A549 (cell line): ENCODE data around the gene MSH6. TPM values are rescaled to one million over a fixed set of nuclear protein-coding genes. Genes with fewer than 3 reads are reported as not detected.

Source experiments
- ATAC-seq, 2 experiments: fragments of 200-7000 bp in 1 of 2; fragments of >200 bp in 1 of 2; cut with Nextera tagmentation in 1 of 2; cut with Tn5 transposase in 1 of 2; 3 replicates each; pipeline versions ENCODE4 v1.8.0 to v1.9.1; 2018 to 2020; ENCODE audit warnings: mild to moderate bottlenecking in 1 of 2, moderate library complexity in 1 of 2
- CTCF ChIA-PET: fragments of 300-600 bp; sonication (Branson Sonifier 250); formaldehyde crosslinking; extraction: SDS; loops from one replicate; lab custom pipeline; 2021; ENCODE audit warnings: antibody characterized with exemption, inconsistent platforms; lab: Yijun Ruan, JAX
- POLR2A ChIA-PET: fragments of 350-600 bp; formaldehyde crosslinking; extraction: SDS; loops from one replicate; lab custom pipeline; 2021; ENCODE audit warnings: antibody characterized with exemption, inconsistent platforms; lab: Yijun Ruan, JAX
- DNase-seq, 2 experiments: peaks; one replicate each; pipeline versions ENCODE4 v3.0.0 to v3.0.0-alpha.2; 2011 to 2016; ENCODE audit warnings: low read depth in 1 of 2, low spot score in 1 of 2
- FAIRE-seq: peaks from 2 replicates; lab custom pipeline; 2011; peaks lifted over from hg19 to GRCh38; lab: Jason Lieb, UNC
- H3K27ac ChIP-seq, 2 experiments: fragments of >200 bp; sonication (Bioruptor Twin); formaldehyde crosslinking; 3 replicates each; pipeline ENCODE4 v1.5.1; 2016 to 2017
- H3K4me1 ChIP-seq: fragments of >200 bp; sonication (Bioruptor Twin); formaldehyde crosslinking; 3 replicates; pipeline ENCODE4 v1.6.1; 2016
- H3K4me2 ChIP-seq: fragments of >200 bp; sonication (Bioruptor Twin); formaldehyde crosslinking; 3 replicates; pipeline ENCODE4 v1.6.1; 2016
- H3K4me3 ChIP-seq: fragments of >200 bp; sonication (Bioruptor Twin); formaldehyde crosslinking; 3 replicates; pipeline ENCODE4 v1.5.1; 2016
- H3K9me3 ChIP-seq: fragments of >200 bp; sonication (Bioruptor Twin); formaldehyde crosslinking; 3 replicates; pipeline ENCODE4 v1.6.1; 2016
- CBX2 ChIP-seq: fragments of 200-600 bp; sonication (generic); IDR thresholded peaks from 2 replicates; pipeline ENCODE4 v1.6.1; 2016; ENCODE audit warnings: low read depth, mild to moderate bottlenecking, borderline replicate concordance
- CHD4 ChIP-seq: fragments of 200-600 bp; sonication (generic); IDR thresholded peaks from 2 replicates; pipeline ENCODE4 v1.6.1; 2016; ENCODE audit warnings: antibody characterized with exemption, mild to moderate bottlenecking, borderline replicate concordance
- EHF ChIP-seq: fragments of 250-450 bp; sonication (Bioruptor Pico); IDR thresholded peaks from 2 replicates; pipeline ENCODE4 v1.5.0; 2020; ENCODE audit warnings: mild to moderate bottlenecking
- FOSL2 ChIP-seq, 2 experiments: fragments of 450-650 bp in 1 of 2; fragments of >200 bp in 1 of 2; sonication (Bioruptor Twin) in 1 of 2; formaldehyde crosslinking; IDR thresholded peaks; 2 replicates each; pipeline versions ENCODE4 v1.5.0 to v1.6.1; 2016 to 2020; ENCODE audit warnings: mild to moderate bottlenecking in 1 of 2, moderate library complexity in 1 of 2
- MAZ ChIP-seq: fragments of 150-350 bp; IDR thresholded peaks from 2 replicates; pipeline ENCODE4 v1.6.1; 2014; ENCODE audit warnings: antibody characterized with exemption, low read depth, low read length, borderline replicate concordance
- NFE2L2 ChIP-seq: fragments of 150-350 bp; conservative IDR thresholded peaks from 2 replicates; pipeline ENCODE4 v1.6.1; 2014; ENCODE audit warnings: low read length
- NPAS2 ChIP-seq: fragments of 250-450 bp; sonication (Bioruptor Pico); IDR thresholded peaks from 2 replicates; pipeline ENCODE4 v1.8.0; 2022; ENCODE audit warnings: mild to moderate bottlenecking, moderate library complexity, borderline replicate concordance
- NR3C1 ChIP-seq: fragments of >200 bp; sonication (Bioruptor Twin); formaldehyde crosslinking; IDR thresholded peaks from 3 replicates; pipeline ENCODE4 v1.6.1; 2017
- RARB ChIP-seq: fragments of 250-450 bp; sonication (Bioruptor Pico); IDR thresholded peaks from 2 replicates; pipeline ENCODE4 v1.8.0; 2021; ENCODE audit warnings: mild to moderate bottlenecking, moderate library complexity
- RCOR1 ChIP-seq: fragments of 150-350 bp; IDR thresholded peaks from 2 replicates; pipeline ENCODE4 v1.6.1; 2014; ENCODE audit warnings: antibody characterized with exemption, low read length, low read depth
- SREBF2 ChIP-seq: fragments of 450-650 bp; IDR thresholded peaks from 2 replicates; pipeline ENCODE4 v1.6.1; 2014; ENCODE audit warnings: mild to moderate bottlenecking, moderate library complexity
- TFCP2L1 ChIP-seq: fragments of 250-450 bp; sonication (Bioruptor Pico); IDR thresholded peaks from 2 replicates; pipeline ENCODE4 v1.5.0; 2021; ENCODE audit warnings: mild to moderate bottlenecking
- TP53 ChIP-seq: fragments of 250-450 bp; sonication (Bioruptor Pico); IDR thresholded peaks from 2 replicates; pipeline ENCODE4 v1.5.0; 2021; ENCODE audit warnings: mild to moderate bottlenecking, moderate library complexity
- ZC3H11A ChIP-seq: fragments of 450-650 bp; IDR thresholded peaks from 2 replicates; pipeline ENCODE4 v1.6.1; 2014; ENCODE audit warnings: antibody characterized with exemption, mild to moderate bottlenecking
- WGBS: methylation state at CpG from one replicate; pipeline ENCODE4 v1.1.6; 2017; ENCODE audit errors: missing lambda C conversion rate; 5-methylcytosine and 5-hydroxymethylcytosine counted together
- polyA plus RNA-seq, 4 experiments: library from polyadenylated mRNA; depleted of rRNA in 3 of 4; stranded (reverse); fragments of >200 nt; fragmentation: RNase III in 1 of 4; extraction: RNeasy Plus Mini Kit Qiagen cat#74134 plus additional on column Dnase treatment in 1 of 4; gene quantifications; 2 replicates in 3 of 4; 3 replicates in 1 of 4; pipeline ENCODE4 v1.2.3, GENCODE V29; 2011 to 2017
- TF ChIP-seq, protein P1 (sequence below): IDR thresholded peaks from 2 replicates; pipeline ENCODE4 v1.6.1; 2012; ENCODE audit warnings: low read depth, borderline replicate concordance
- TF ChIP-seq, protein P2 (sequence below): IDR thresholded peaks from 2 replicates; pipeline ENCODE4 v1.6.1; 2012
- TF ChIP-seq, protein P3 (sequence below): fragments of 250-450 bp; sonication (Bioruptor Pico); IDR thresholded peaks from 2 replicates; pipeline ENCODE4 v1.5.0; 2021; ENCODE audit warnings: mild to moderate bottlenecking, moderate library complexity, borderline replicate concordance
- TF ChIP-seq, protein P4 (sequence below): fragments of 450-650 bp; IDR thresholded peaks from 2 replicates; pipeline ENCODE4 v1.6.1; 2014; ENCODE audit warnings: antibody characterized with exemption
- TF ChIP-seq, protein P5 (sequence below): IDR thresholded peaks from 2 replicates; pipeline ENCODE4 v1.6.1; 2012
- TF ChIP-seq, protein P6 (sequence below): fragments of 200-600 bp; sonication (generic); IDR thresholded peaks from 2 replicates; pipeline ENCODE4 v1.6.1; 2016; ENCODE audit warnings: antibody characterized with exemption, mild to moderate bottlenecking, moderate library complexity
- TF ChIP-seq, protein P7 (sequence below): fragments of >200 bp; sonication (Bioruptor Twin); formaldehyde crosslinking; IDR thresholded peaks from 3 replicates; pipeline ENCODE4 v1.5.1; 2016

MSH6 gene
- polyA plus RNA-seq, 2 of the 4 experiments (the other 2 are of a cell fraction) = 82.7 to 108 TPM

DNA sequence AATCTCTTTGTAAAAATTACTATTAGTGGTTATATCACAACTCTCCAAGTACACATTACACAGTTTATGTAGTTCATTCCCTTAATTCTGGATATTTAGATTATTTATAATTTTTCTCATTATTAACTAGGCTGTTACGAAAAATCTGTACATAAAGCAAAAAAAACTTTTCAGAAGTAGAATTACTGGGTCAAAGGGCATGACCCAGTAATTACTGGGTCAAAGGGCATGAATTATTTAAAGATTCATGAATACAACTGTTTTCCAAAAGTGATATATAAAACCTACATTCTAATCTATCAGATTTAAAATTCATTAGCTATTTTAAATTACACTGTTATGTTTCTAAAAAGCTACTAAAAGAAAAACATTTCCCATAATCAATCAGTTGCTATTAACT is 55.3 kb downstream of the MSH6 start:
- no peak overlapping the region for H3K4me2 ChIP-seq
- FAIRE-seq = no peak
- TF ChIP-seq, protein P1, sequence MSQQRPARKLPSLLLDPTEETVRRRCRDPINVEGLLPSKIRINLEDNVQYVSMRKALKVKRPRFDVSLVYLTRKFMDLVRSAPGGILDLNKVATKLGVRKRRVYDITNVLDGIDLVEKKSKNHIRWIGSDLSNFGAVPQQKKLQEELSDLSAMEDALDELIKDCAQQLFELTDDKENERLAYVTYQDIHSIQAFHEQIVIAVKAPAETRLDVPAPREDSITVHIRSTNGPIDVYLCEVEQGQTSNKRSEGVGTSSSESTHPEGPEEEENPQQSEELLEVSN = no peak
- TF ChIP-seq CHD4 (no peak), NPAS2 (CRISPR knock-in tag) (no peak), ZC3H11A (no peak), NR3C1 (no peak), FOSL2 (IDR thresholded peaks at IDR 0.05) (no peak), FOSL2 (CRISPR knock-in tag; IDR thresholded peaks at IDR 0.05) (no peak), MAZ (no peak), RCOR1 (no peak)
- TF ChIP-seq, protein P2, sequence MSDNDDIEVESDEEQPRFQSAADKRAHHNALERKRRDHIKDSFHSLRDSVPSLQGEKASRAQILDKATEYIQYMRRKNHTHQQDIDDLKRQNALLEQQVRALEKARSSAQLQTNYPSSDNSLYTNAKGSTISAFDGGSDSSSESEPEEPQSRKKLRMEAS = no peak
- TF ChIP-seq, protein P3, sequence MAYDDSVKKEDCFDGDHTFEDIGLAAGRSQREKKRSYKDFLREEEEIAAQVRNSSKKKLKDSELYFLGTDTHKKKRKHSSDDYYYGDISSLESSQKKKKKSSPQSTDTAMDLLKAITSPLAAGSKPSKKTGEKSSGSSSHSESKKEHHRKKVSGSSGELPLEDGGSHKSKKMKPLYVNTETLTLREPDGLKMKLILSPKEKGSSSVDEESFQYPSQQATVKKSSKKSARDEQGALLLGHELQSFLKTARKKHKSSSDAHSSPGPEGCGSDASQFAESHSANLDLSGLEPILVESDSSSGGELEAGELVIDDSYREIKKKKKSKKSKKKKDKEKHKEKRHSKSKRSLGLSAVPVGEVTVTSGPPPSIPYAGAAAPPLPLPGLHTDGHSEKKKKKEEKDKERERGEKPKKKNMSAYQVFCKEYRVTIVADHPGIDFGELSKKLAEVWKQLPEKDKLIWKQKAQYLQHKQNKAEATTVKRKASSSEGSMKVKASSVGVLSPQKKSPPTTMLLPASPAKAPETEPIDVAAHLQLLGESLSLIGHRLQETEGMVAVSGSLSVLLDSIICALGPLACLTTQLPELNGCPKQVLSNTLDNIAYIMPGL (CRISPR knock-in tag) = no peak
- TF ChIP-seq, protein P4, sequence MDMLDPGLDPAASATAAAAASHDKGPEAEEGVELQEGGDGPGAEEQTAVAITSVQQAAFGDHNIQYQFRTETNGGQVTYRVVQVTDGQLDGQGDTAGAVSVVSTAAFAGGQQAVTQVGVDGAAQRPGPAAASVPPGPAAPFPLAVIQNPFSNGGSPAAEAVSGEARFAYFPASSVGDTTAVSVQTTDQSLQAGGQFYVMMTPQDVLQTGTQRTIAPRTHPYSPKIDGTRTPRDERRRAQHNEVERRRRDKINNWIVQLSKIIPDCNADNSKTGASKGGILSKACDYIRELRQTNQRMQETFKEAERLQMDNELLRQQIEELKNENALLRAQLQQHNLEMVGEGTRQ = no peak
- no peaks in the 10 kb centered on the region for H3K9me3 ChIP-seq
- no peak overlapping the region for H3K4me3 ChIP-seq
- WGBS = 93% methylated on average over 1 of the region's 1 CpG
- H3K4me1 ChIP-seq = no peaks in the 10 kb centered on the region
- POLR2A ChIA-PET = interaction anchor here (0.5 kb wide), 1 partner anchor 55 kb away, joined by 3 read pairs; the partner anchor contains the start of gene MSH6
- no peak overlapping the region for H3K27ac ChIP-seq
- DNase-seq = no peak
- CTCF ChIA-PET = interaction anchor here (1.3 kb wide), 1 partner anchor 268 kb away, joined by 4 read pairs; no protein-coding TSS in a partner anchor
- ATAC-seq = no peak

DNA sequence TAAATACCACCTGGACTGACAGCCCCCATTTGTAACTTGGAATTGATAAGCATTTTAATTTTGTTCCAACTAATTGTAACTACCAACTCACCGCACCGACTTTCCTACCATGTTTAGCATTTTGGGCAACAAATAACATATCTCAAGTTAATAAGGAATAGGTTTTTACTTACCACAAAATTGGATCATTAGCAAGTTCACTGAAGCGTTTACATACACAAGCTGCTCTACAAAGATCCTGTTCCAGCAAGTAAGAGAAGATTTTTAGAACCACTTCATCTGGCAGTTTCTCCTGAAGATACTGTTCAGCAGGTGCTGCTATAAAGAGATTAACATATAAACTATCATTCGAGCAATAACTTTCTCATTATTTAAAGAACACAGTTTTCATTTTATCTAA is 55.7 kb downstream of the MSH6 start:
- Histone ChIP-seq H3K4me1 (no peaks in the 10 kb centered on the region), H3K9me3 (no peaks in the 10 kb centered on the region), H3K4me2 (no peak overlapping the region), H3K4me3 (no peak overlapping the region), H3K27ac (no peak overlapping the region)
- WGBS = 95% methylated on average over 4 of the region's 4 CpGs
- ATAC-seq (no peak), FAIRE-seq (no peak), DNase-seq (no peak)
- ChIA-PET CTCF (no interaction called here), POLR2A (no interaction called here)
- no peak for TF ChIP-seq CHD4
- TF ChIP-seq CBX2 = no peak
- TF ChIP-seq, protein P5, sequence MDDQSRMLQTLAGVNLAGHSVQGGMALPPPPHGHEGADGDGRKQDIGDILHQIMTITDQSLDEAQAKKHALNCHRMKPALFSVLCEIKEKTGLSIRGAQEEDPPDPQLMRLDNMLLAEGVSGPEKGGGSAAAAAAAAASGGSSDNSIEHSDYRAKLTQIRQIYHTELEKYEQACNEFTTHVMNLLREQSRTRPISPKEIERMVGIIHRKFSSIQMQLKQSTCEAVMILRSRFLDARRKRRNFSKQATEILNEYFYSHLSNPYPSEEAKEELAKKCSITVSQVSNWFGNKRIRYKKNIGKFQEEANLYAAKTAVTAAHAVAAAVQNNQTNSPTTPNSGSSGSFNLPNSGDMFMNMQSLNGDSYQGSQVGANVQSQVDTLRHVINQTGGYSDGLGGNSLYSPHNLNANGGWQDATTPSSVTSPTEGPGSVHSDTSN = no peak
- TF ChIP-seq SREBF2 = no peak
- no peak for TF ChIP-seq FOSL2 (IDR thresholded peaks at IDR 0.05)
- TF ChIP-seq FOSL2 (CRISPR knock-in tag; IDR thresholded peaks at IDR 0.05) = no peak
- TF ChIP-seq, all 56 proteins: peak for 0

DNA sequence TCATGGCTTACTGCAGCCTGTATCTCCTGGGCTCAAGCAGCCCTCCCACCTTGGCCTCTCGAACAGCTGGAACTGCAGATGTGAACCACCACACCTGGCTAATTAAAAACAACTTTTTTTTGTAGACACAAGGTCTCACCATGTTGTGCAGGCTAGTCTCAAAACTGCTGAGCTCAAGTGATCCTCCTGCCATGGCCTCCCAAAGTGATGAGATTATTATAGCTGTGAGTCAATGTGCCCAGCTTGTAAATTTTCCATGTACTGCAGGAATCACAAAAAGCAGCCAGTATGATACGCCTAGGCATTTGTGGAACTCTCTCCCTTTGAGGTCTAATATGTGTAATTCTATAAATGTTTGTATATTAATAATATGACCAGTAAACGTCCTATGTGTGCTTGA is 59.9 kb downstream of the MSH6 start:
- 92% methylated on average over 3 of the region's 3 CpGs for WGBS

More for the DNA sequence above, 59.9 kb downstream of the MSH6 start:
- FAIRE-seq = no peak
- Histone ChIP-seq H3K27ac (no peak overlapping the region), H3K9me3 (no peaks in the 10 kb centered on the region), H3K4me3 (no peak overlapping the region), H3K4me1 (no peaks in the 10 kb centered on the region), H3K4me2 (no peak overlapping the region)
- ChIA-PET POLR2A (no interaction called here), CTCF (interaction anchor here (0.6 to 1.9 kb wide), 6 partner anchors 15 to 1929 kb away, joined by 3 to 14 read pairs (median 3); no protein-coding TSS in a partner anchor)
- TF ChIP-seq EHF (CRISPR knock-in tag) = no peak
- TF ChIP-seq NFE2L2 = no peak
- TF ChIP-seq, protein P6, sequence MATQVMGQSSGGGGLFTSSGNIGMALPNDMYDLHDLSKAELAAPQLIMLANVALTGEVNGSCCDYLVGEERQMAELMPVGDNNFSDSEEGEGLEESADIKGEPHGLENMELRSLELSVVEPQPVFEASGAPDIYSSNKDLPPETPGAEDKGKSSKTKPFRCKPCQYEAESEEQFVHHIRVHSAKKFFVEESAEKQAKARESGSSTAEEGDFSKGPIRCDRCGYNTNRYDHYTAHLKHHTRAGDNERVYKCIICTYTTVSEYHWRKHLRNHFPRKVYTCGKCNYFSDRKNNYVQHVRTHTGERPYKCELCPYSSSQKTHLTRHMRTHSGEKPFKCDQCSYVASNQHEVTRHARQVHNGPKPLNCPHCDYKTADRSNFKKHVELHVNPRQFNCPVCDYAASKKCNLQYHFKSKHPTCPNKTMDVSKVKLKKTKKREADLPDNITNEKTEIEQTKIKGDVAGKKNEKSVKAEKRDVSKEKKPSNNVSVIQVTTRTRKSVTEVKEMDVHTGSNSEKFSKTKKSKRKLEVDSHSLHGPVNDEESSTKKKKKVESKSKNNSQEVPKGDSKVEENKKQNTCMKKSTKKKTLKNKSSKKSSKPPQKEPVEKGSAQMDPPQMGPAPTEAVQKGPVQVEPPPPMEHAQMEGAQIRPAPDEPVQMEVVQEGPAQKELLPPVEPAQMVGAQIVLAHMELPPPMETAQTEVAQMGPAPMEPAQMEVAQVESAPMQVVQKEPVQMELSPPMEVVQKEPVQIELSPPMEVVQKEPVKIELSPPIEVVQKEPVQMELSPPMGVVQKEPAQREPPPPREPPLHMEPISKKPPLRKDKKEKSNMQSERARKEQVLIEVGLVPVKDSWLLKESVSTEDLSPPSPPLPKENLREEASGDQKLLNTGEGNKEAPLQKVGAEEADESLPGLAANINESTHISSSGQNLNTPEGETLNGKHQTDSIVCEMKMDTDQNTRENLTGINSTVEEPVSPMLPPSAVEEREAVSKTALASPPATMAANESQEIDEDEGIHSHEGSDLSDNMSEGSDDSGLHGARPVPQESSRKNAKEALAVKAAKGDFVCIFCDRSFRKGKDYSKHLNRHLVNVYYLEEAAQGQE = no peak
- TF ChIP-seq TP53 (CRISPR knock-in tag) = no peak
- TF ChIP-seq TFCP2L1 (CRISPR knock-in tag) = no peak
- TF ChIP-seq RARB (CRISPR knock-in tag) = no peak
- TF ChIP-seq, protein P7, sequence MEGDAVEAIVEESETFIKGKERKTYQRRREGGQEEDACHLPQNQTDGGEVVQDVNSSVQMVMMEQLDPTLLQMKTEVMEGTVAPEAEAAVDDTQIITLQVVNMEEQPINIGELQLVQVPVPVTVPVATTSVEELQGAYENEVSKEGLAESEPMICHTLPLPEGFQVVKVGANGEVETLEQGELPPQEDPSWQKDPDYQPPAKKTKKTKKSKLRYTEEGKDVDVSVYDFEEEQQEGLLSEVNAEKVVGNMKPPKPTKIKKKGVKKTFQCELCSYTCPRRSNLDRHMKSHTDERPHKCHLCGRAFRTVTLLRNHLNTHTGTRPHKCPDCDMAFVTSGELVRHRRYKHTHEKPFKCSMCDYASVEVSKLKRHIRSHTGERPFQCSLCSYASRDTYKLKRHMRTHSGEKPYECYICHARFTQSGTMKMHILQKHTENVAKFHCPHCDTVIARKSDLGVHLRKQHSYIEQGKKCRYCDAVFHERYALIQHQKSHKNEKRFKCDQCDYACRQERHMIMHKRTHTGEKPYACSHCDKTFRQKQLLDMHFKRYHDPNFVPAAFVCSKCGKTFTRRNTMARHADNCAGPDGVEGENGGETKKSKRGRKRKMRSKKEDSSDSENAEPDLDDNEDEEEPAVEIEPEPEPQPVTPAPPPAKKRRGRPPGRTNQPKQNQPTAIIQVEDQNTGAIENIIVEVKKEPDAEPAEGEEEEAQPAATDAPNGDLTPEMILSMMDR = no peak
- no peak; a peak in 1 of 6 replicates for ATAC-seq
- DNase-seq = no peak
